Epithelial cell of proximal tubule (primary cell): Measurements from ENCODE around the gene SCRN2. TPM values are rescaled to one million over a fixed set of nuclear protein-coding genes. Genes with fewer than 3 reads are reported as not detected.

Experiments
- DNase-seq: peaks from one replicate; pipeline ENCODE4 v3.0.0-alpha.2; 2011; ENCODE audit warnings: low read depth
- H3K4me3 ChIP-seq: 2 replicates; pipeline ENCODE4 v1.5.1; 2011; ENCODE audit warnings: low read depth, mild to moderate bottlenecking, low read length
- total RNA-seq: library from RNA; depleted of rRNA; stranded (reverse); fragments of >200 nt; gene quantifications from 2 replicates; pipeline ENCODE4 v1.2.3, GENCODE V29; 2015
- TF ChIP-seq, protein P1 (sequence below): conservative IDR thresholded peaks from 2 replicates; pipeline ENCODE4 v1.5.1; 2012; ENCODE audit warnings: low read depth, mild to moderate bottlenecking, low read length

Gene SCRN2
- total RNA-seq, 1 donor from 2014 or later = 21.2 TPM

DNA sequence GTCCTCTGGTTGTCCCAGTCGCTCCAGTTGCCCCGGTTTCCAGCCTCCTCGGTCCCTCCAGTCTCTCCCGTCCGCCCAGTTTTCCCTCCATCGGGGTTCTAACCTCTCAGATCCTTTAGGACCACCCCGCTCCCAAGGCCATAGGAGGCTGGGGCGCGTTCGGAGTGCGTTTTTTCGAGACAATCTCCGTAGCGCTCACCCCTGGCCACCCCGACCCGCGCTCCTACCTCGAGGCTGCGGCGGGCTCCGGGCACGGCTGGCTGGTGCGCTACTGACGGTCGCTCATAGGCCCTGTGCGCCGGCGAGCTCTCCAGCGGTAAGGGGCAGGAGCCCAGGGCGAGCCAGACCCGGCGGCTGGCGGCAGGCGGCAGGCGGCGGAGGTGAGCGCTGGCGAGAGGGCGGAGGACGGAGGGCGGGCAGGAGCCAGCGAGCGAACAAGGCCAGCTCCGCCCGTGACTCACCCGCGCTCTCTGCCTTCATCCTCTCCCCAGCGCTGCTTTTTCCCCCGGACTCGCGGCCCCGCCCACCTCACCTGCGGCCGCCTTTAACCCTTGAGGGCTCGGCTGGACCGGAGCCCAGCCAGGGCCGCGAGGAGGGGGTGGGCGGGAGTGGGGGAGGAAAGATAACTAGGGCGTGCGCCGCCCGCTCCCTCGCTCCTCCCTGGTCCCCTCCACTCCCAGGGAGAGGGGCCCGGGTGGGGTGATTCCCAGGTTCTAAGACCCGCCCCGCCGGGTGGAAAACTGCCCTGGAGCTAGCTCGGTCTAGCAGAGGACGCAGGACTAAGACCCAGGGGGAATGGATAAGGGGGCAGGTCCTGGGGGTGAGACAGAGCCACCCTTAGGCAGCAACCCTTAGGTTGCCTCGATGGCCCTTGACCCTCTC lies 9.9 kb upstream of the SCRN2 start, which contains the start of gene SP6:
TSS of gene SP6 (minus strand) at position 472 of the 882 bp plus-strand sequence. CDS start 2,734 bp downstream, outside the sequence.
- peak within 1 kb of the TSS; percentile 56 for H3K4me3 ChIP-seq
- no peak for DNase-seq
- TF ChIP-seq, protein P1, sequence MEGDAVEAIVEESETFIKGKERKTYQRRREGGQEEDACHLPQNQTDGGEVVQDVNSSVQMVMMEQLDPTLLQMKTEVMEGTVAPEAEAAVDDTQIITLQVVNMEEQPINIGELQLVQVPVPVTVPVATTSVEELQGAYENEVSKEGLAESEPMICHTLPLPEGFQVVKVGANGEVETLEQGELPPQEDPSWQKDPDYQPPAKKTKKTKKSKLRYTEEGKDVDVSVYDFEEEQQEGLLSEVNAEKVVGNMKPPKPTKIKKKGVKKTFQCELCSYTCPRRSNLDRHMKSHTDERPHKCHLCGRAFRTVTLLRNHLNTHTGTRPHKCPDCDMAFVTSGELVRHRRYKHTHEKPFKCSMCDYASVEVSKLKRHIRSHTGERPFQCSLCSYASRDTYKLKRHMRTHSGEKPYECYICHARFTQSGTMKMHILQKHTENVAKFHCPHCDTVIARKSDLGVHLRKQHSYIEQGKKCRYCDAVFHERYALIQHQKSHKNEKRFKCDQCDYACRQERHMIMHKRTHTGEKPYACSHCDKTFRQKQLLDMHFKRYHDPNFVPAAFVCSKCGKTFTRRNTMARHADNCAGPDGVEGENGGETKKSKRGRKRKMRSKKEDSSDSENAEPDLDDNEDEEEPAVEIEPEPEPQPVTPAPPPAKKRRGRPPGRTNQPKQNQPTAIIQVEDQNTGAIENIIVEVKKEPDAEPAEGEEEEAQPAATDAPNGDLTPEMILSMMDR = peak; percentile 28

DNA sequence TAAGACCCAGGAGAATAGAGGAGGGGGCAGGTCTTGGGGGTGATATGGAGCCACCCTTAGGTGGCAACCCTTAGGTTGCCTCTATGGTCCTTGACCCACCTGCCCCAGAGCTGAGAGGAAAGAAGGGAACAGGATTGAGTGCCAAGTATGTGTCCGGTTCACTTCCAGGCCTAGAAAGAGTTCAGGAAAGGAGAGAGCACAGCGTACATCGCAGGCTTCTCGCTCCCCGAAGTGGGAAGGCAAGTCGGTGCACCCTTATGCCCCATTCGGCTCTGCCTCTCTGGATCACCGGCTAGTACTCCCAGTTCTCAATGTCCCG lies 9.3 kb upstream of the SCRN2 start:
- H3K4me3 ChIP-seq = peak overlapping the region; percentile 56
- no peak for DNase-seq
- TF ChIP-seq, protein P1 = no peak

DNA sequence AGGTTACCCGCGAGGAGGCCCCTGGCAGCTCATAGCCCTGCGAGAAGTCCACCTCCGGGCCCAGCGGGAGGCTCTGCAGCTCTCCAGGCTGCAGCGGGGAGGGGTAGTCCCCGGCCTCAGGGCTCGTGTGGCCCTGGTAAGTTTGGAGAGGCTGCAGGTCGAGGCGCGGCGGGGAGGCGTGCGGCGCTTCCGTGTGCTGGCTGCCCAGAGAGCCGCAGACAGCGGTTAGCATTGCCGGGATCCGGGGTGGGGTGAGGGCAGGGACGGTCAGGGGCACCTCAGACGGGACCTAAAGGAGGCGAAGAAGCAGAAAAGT lies 7.1 kb upstream of the SCRN2 start:
- TF ChIP-seq, protein P1 = no peak
- no peak for DNase-seq
- H3K4me3 ChIP-seq = no peak overlapping the region

DNA sequence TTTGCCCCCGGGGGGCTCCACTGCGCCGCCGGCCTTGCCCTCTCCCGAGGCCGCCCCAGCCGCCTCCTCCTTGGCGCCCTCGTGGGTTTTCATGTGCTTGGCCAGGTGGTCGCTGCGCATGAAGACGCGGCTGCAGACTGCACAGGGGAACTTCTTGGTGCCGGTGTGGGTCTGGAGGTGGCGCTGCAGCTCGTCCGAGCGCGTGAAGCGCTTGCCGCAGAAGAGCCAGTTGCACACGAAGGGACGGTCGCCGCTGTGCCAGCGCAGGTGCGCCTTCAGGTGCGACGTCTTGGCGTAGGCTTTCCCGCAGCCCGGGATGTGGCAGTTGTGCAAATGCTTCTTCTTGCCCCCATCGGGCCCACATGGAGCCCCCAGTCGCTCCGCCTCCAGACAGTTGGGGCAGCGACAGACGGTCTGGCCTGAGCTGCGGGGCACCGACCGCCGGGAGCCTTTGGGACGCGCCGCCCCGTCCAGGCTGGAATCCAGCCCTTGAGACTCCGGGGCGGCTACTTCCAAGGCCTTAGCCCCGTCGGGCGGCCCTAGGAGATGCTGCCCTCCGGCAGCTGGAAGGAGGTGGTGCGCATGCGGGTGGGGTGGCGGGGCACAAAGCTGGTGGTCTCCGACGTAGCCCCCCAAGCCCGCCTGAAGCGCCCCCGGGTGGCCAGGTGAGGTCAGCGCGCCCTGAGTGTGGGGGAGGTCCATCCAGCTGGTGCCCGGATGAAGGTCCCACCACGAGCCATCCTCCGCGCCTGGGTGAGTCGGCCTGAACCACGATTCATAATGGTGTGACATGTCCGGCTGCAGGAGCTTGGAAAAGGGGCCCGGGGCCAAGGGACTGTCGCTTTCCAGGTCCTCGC lies 6.5 kb upstream of the SCRN2 start:
- TF ChIP-seq, protein P1 = peak; percentile 43
- H3K4me3 ChIP-seq = no peak overlapping the region
- DNase-seq = no peak

DNA sequence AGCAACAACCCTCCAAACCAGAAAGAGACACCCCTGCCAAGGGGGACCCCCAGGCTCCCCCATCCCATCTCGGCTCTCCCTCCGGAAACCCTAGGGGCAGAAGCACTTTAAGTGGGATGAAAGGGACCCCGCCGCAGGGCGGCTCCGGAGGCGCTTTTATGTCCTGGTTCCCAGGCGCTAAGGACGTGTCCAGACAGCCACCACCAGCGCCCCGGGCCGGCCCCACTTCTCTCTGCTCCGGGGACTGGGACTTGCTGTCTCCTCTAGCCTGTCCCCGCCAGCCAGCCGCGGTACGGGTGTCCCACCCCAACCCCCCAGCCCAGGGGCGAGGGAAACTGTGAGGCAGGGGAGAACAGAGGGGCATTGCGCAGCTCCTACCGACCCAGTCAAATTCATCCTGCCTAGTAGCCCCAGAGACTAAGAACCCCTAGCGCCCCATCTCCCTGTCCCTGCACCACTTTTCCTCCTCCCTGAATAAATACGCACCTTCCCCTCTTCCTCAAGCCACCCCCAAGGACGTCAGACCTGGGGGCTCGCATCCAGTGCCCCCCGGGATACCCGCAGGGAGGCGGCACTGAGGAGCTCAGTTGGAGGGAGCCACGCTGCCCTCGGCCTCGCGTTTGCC lies 5.8 kb upstream of the SCRN2 start:
- H3K4me3 ChIP-seq = no peak overlapping the region
- DNase-seq = no peak
- TF ChIP-seq, protein P1 = no peak

DNA sequence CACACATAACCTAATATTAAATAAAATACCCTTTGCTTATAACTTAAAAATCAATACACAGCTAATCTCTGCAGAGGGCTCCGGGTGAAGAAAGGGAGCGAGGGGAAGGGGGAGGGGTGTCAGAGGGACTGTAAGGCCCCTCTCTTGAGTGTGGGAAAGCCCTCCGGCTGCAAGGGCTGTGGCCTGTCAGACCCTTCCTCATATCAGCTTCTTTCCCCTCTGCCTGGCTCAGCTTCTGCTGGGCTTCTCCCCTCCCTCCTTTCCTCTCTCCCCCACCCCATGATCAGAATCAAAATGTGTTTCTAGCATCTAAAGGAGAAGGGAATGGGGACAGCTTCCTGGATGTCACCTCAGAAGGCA lies 4.6 kb upstream of the SCRN2 start:
- TF ChIP-seq, protein P1 = no peak
- no peak overlapping the region for H3K4me3 ChIP-seq
- DNase-seq = no peak
